IMR-90 (cell line): ENCODE data around the gene TMPRSS3. TPM values are rescaled to one million over a fixed set of nuclear protein-coding genes. Genes with fewer than 3 reads are reported as not detected.

Source experiments
- ATAC-seq: fragments of 200-7000 bp; cut with Tn5 transposase; 2 replicates; pipeline ENCODE4 v1.9.1; 2020; ENCODE audit warnings: low read depth, mild to moderate bottlenecking, moderate library complexity
- BruUV-seq: library from RNA; stranded (reverse); fragments of 400-500 nt; replicated peaks from 2 replicates; lab custom pipeline; 2021; lab: Mats Ljungman, UMichigan
- CTCF ChIA-PET: fragments of 300-600 bp; formaldehyde crosslinking; extraction: SDS; loops from one replicate; lab custom pipeline; 2021; ENCODE audit warnings: antibody characterized with exemption; lab: Yijun Ruan, JAX
- POLR2A ChIA-PET: fragments of 300-600 bp; sonication (Branson Sonifier 250); formaldehyde crosslinking; loops from one replicate; lab custom pipeline; 2022; ENCODE audit warnings: antibody characterized with exemption; ENCODE audit not compliant: unreplicated experiment; lab: Charles Lee
- DNase-seq: peaks from one replicate; pipeline ENCODE4 v3.0.0; 2013
- H2AFZ ChIP-seq: replicated peaks from 2 replicates; pipeline ENCODE3; 2013; ENCODE audit warnings: low read length, mild to moderate bottlenecking; ENCODE audit not compliant: poor library complexity
- H2AK5ac ChIP-seq: 2 replicates; pipeline ENCODE4 v1.6.1; 2013; ENCODE audit warnings: low read depth, low read length, inconsistent platforms
- H2AK9ac ChIP-seq: replicated peaks from 2 replicates; pipeline ENCODE3; 2013; ENCODE audit warnings: mild to moderate bottlenecking, low read depth, low read length, moderate library complexity; ENCODE audit not compliant: poor library complexity
- H2BK120ac ChIP-seq: 2 replicates; pipeline ENCODE4 v1.6.1; 2013; ENCODE audit warnings: low read depth, low read length, inconsistent platforms
- H2BK15ac ChIP-seq: 3 replicates; pipeline ENCODE4 v1.6.1; 2013; ENCODE audit warnings: low read depth, low read length, inconsistent platforms
- H2BK20ac ChIP-seq: 2 replicates; pipeline ENCODE4 v1.6.1; 2013; ENCODE audit warnings: low read depth, mild to moderate bottlenecking, inconsistent platforms, low read length, moderate library complexity
- H2BK5ac ChIP-seq: 2 replicates; pipeline ENCODE4 v1.6.1; 2013; ENCODE audit warnings: mild to moderate bottlenecking, low read depth, low read length, inconsistent platforms; ENCODE audit not compliant: poor library complexity, severe bottlenecking
- H3K14ac ChIP-seq: replicated peaks from 2 replicates; pipeline ENCODE4 v1.6.1; 2013; ENCODE audit warnings: low read depth, low read length, inconsistent platforms
- H3K18ac ChIP-seq: 2 replicates; pipeline ENCODE4 v1.6.1; 2013; ENCODE audit warnings: low read depth, low read length, control low read depth
- H3K23ac ChIP-seq: 2 replicates; pipeline ENCODE4 v1.6.1; 2013; ENCODE audit warnings: low read depth, low read length, inconsistent platforms
- H3K27ac ChIP-seq: 2 replicates; pipeline ENCODE4 v1.5.1; 2013; ENCODE audit warnings: mild to moderate bottlenecking, control low read depth, low read length; ENCODE audit not compliant: insufficient read depth
- H3K27me3 ChIP-seq: 2 replicates; pipeline ENCODE4 v1.6.1; 2013; ENCODE audit warnings: low read length; ENCODE audit not compliant: control insufficient read depth, insufficient read depth
- H3K36me3 ChIP-seq: 2 replicates; pipeline ENCODE4 v1.6.1; 2013; ENCODE audit warnings: low read length, mixed read lengths; ENCODE audit not compliant: control insufficient read depth, insufficient read depth
- H3K4ac ChIP-seq: 2 replicates; pipeline ENCODE4 v1.6.1; 2013; ENCODE audit warnings: low read depth, low read length, inconsistent platforms
- H3K4me1 ChIP-seq: 2 replicates; pipeline ENCODE4 v1.6.1; 2013; ENCODE audit warnings: low read length, mixed read lengths; ENCODE audit not compliant: control insufficient read depth, insufficient read depth
- H3K4me2 ChIP-seq: 2 replicates; pipeline ENCODE4 v1.6.1; 2013; ENCODE audit warnings: low read depth, mild to moderate bottlenecking, control low read depth, low read length, moderate library complexity
- H3K4me3 ChIP-seq: 2 replicates; pipeline ENCODE4 v1.5.1; 2013; ENCODE audit warnings: low read depth, mild to moderate bottlenecking, control low read depth, low read length, moderate library complexity; ENCODE audit not compliant: insufficient read depth
- H3K56ac ChIP-seq: 2 replicates; pipeline ENCODE4 v1.6.1; 2013; ENCODE audit warnings: low read length, inconsistent platforms; ENCODE audit not compliant: insufficient read depth; ENCODE audit errors: extremely low read depth
- H3K79me1 ChIP-seq, 2 experiments: 2 replicates each; pipeline ENCODE4 v1.6.1; 2013; ENCODE audit warnings: low read length in 2 of 2, inconsistent platforms in 1 of 2, low read depth in 1 of 2
- H3K9ac ChIP-seq: 2 replicates; pipeline ENCODE4 v1.6.1; 2013; ENCODE audit warnings: low read depth, low read length, control low read depth
- H3K9me1 ChIP-seq: 2 replicates; pipeline ENCODE4 v1.6.1; 2013; ENCODE audit warnings: low read length, inconsistent platforms; ENCODE audit not compliant: insufficient read depth
- H3K9me3 ChIP-seq: 2 replicates; pipeline ENCODE4 v1.6.1; 2013; ENCODE audit warnings: low read length; ENCODE audit not compliant: control insufficient read depth, insufficient read depth
- H4K20me1 ChIP-seq: 2 replicates; pipeline ENCODE4 v1.6.1; 2013; ENCODE audit warnings: low read length, inconsistent platforms; ENCODE audit not compliant: insufficient read depth
- H4K5ac ChIP-seq: 2 replicates; pipeline ENCODE4 v1.6.1; 2013; ENCODE audit warnings: mild to moderate bottlenecking, low read depth, low read length, control low read depth
- H4K8ac ChIP-seq, 2 experiments: 2 replicates each; pipeline ENCODE4 v1.6.1; 2013; ENCODE audit warnings: low read depth in 2 of 2, low read length in 2 of 2, control low read depth in 1 of 2, inconsistent platforms in 1 of 2
- H4K91ac ChIP-seq: 2 replicates; pipeline ENCODE4 v1.6.1; 2013; ENCODE audit warnings: low read depth, low read length, inconsistent platforms; ENCODE audit not compliant: insufficient read depth
- FOS ChIP-seq: fragments of 150-350 bp; IDR thresholded peaks from 2 replicates; pipeline ENCODE4 v1.6.1; 2016; ENCODE audit warnings: low read depth, low read length
- MAFK ChIP-seq: IDR thresholded peaks from 2 replicates; pipeline ENCODE4 v1.6.1; 2012; ENCODE audit warnings: low read depth, low read length, improper control_type of control experiment
- RAD21 ChIP-seq: IDR thresholded peaks from 2 replicates; pipeline ENCODE4 v1.6.1; 2012; ENCODE audit warnings: low read length, improper control_type of control experiment
- RCOR1 ChIP-seq: IDR thresholded peaks from 2 replicates; pipeline ENCODE4 v1.6.1; 2012; ENCODE audit warnings: mild to moderate bottlenecking, low read length, improper control_type of control experiment; ENCODE audit not compliant: insufficient replicate concordance
- RFX5 ChIP-seq: IDR thresholded peaks from 2 replicates; pipeline ENCODE4 v1.8.0; 2012; ENCODE audit warnings: low read depth, mild to moderate bottlenecking, low read length, moderate library complexity
- SMC3 ChIP-seq: fragments of 150-350 bp; IDR thresholded peaks from 2 replicates; pipeline ENCODE4 v1.6.1; 2016; ENCODE audit warnings: low read depth, mild to moderate bottlenecking, antibody characterized with exemption, low read length, moderate library complexity
- WGBS, 2 experiments: methylation state at CpG; one replicate each; pipeline versions ENCODE4 v1.1.5 to v1.1.7; 2013; ENCODE audit warnings: missing lambda C conversion rate in 2 of 2; ENCODE audit not compliant: insufficient read length in 1 of 2; ENCODE audit errors: extremely low coverage in 2 of 2; 5-methylcytosine and 5-hydroxymethylcytosine counted together
- dilution Hi-C: fragments of 300-500 bp; cut with HindIII; formaldehyde crosslinking; loops from one replicate; pipeline ENCODE4 v1.14.3; 2018; ENCODE audit warnings: low sequenced_read_pairs; ENCODE audit not compliant: unreplicated experiment
- in situ Hi-C: fragments of 300-500 bp; cut with MboI; formaldehyde crosslinking; loops from 3 replicates; pipeline ENCODE4 v1.14.3; 2019; ENCODE audit warnings: low sequenced_read_pairs, inconsistent platforms, mixed read lengths
- intact Hi-C: fragments of 100-400 bp; cut with micrococcal nuclease; formaldehyde crosslinking; loops from 2 replicates; pipeline ENCODE4 v1.10.0; 2022
- polyA plus RNA-seq, 3 experiments: library from polyadenylated mRNA; depleted of rRNA; stranded (reverse); fragments of >200 nt; gene quantifications; 2 replicates each; pipeline ENCODE4 v1.2.3, GENCODE V29; 2012; ENCODE audit warnings: low replicate concordance in 1 of 3
- total RNA-seq: library from RNA; depleted of rRNA; stranded (reverse); fragments of >200 nt; gene quantifications from 2 replicates; pipeline ENCODE4 v1.2.3, GENCODE V29; 2012
- TF ChIP-seq, protein P1 (sequence below): fragments of 150-350 bp; IDR thresholded peaks from 2 replicates; pipeline ENCODE4 v1.6.1; 2016; ENCODE audit warnings: low read depth, mild to moderate bottlenecking, low read length, moderate library complexity, borderline replicate concordance

TMPRSS3 gene
- total and polyA plus RNA-seq, 2 of the 4 experiments (the other 2 are of a cell fraction) = not detected

- H2BK15ac ChIP-seq = no peak overlapping the region
- no peaks in the 10 kb centered on the region for H3K4me1 ChIP-seq
- H3K56ac ChIP-seq = no peak overlapping the region
- no peak overlapping the region for H3K18ac ChIP-seq
- no peak overlapping the region for H3K14ac ChIP-seq
- H4K91ac ChIP-seq = no peak overlapping the region
- H3K9me3 ChIP-seq = no peaks in the 10 kb centered on the region
- no peak overlapping the region for H2AFZ ChIP-seq
- no peak overlapping the region for H3K4me2 ChIP-seq
- intact Hi-C loops = no loop called here
- H3K4me3 ChIP-seq = no peak overlapping the region
- H4K8ac ChIP-seq = no peak overlapping the region
- DNase-seq = peak; percentile 11
- dilution Hi-C loops = no loop called here
- peaks cover 10% of the 10 kb centered on the region for H3K27me3 ChIP-seq
- no peak overlapping the region for H3K9ac ChIP-seq
- no peak overlapping the region for H3K23ac ChIP-seq
- BruUV-seq = no TSS peak
- in situ Hi-C loops = no loop called here
- H4K5ac ChIP-seq = no peak overlapping the region
- ATAC-seq = no peak
- no peak overlapping the region for H2BK5ac ChIP-seq
- no peak overlapping the region for H2BK120ac ChIP-seq
- no peaks in the 10 kb centered on the region for H3K79me1 ChIP-seq
- no peak overlapping the region for H2AK5ac ChIP-seq
- H3K36me3 ChIP-seq = no peaks in the 10 kb centered on the region
- H4K20me1 ChIP-seq = no peaks in the 10 kb centered on the region
- POLR2A ChIA-PET = no interaction called here
- TF ChIP-seq RAD21 = no peak
- no peak for TF ChIP-seq RFX5
- TF ChIP-seq, protein P1, sequence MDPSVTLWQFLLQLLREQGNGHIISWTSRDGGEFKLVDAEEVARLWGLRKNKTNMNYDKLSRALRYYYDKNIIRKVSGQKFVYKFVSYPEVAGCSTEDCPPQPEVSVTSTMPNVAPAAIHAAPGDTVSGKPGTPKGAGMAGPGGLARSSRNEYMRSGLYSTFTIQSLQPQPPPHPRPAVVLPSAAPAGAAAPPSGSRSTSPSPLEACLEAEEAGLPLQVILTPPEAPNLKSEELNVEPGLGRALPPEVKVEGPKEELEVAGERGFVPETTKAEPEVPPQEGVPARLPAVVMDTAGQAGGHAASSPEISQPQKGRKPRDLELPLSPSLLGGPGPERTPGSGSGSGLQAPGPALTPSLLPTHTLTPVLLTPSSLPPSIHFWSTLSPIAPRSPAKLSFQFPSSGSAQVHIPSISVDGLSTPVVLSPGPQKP = no peak
- TF ChIP-seq RCOR1 = no peak
- no peak for TF ChIP-seq SMC3
- TF ChIP-seq FOS = no peak
- no peak for TF ChIP-seq MAFK
- no CpG with 5 or more reads among the region's 4 CpGs for WGBS, 2 experiments
- no peak overlapping the region for H3K27ac ChIP-seq
- no peak overlapping the region for H2AK9ac ChIP-seq
- CTCF ChIA-PET = no interaction called here
- H3K4ac ChIP-seq = no peak overlapping the region
- no peaks in the 10 kb centered on the region for H3K9me1 ChIP-seq
- no peak overlapping the region for H2BK20ac ChIP-seq
These were observed 4.7 kb upstream of the TMPRSS3 start for GRCh38 chr21:42400525-42400924.
